Activated T-helper 2 cell treated with anti-CD3 and anti-CD28 coated beads, Interferon-gamma antibody, Interleukin-2, Interleukin-4, amounts not matched to agents 10 μg/mL and 5 μg/mL and 100 μg/mL, durations not matched to agents 14 hours and 24 hours and 36 hours (primary cell): ENCODE data around the gene ENAM. TPM values are rescaled to one million over a fixed set of nuclear protein-coding genes. Genes with fewer than 3 reads are reported as not detected.
"Not testable (repeated sequence)": the region's sequence is repeated elsewhere in the genome, so short reads cannot be mapped to it uniquely, and the experiment has no call there.

Source experiments
- DNase-seq: peaks from one replicate; pipeline ENCODE4 v3.0.0; 2021; ENCODE audit warnings: low spot score
- H3K27ac Mint-ChIP-seq: one replicate; pipeline ENCODE4 v1.8.0; 2021; ENCODE audit warnings: mixed read lengths
- H3K27me3 Mint-ChIP-seq: one replicate; pipeline ENCODE4 v1.8.0; 2021; ENCODE audit warnings: low read depth, mixed read lengths
- H3K36me3 Mint-ChIP-seq: one replicate; pipeline ENCODE4 v1.8.0; 2021; ENCODE audit warnings: low read depth, mixed read lengths
- H3K4me1 Mint-ChIP-seq: one replicate; pipeline ENCODE4 v1.8.0; 2021; ENCODE audit warnings: low read depth, mixed read lengths
- H3K4me3 Mint-ChIP-seq: one replicate; pipeline ENCODE4 v1.8.0; 2021; ENCODE audit warnings: low read depth, mild to moderate bottlenecking, moderate library complexity, mixed read lengths
- H3K9me3 Mint-ChIP-seq: one replicate; pipeline ENCODE4 v1.8.0; 2021; ENCODE audit warnings: mixed read lengths
- intact Hi-C: fragments of 100-400 bp; cut with micrococcal nuclease; formaldehyde crosslinking; loops from one replicate; pipeline ENCODE4 v1.15.1; 2023
- total RNA-seq: library from RNA; stranded (reverse); gene quantifications from 2 replicates; pipeline ENCODE4 v1.2.3, GENCODE V29; 2022

Gene ENAM
- total RNA-seq, 1 donor from 2014 or later = not detected

DNA sequence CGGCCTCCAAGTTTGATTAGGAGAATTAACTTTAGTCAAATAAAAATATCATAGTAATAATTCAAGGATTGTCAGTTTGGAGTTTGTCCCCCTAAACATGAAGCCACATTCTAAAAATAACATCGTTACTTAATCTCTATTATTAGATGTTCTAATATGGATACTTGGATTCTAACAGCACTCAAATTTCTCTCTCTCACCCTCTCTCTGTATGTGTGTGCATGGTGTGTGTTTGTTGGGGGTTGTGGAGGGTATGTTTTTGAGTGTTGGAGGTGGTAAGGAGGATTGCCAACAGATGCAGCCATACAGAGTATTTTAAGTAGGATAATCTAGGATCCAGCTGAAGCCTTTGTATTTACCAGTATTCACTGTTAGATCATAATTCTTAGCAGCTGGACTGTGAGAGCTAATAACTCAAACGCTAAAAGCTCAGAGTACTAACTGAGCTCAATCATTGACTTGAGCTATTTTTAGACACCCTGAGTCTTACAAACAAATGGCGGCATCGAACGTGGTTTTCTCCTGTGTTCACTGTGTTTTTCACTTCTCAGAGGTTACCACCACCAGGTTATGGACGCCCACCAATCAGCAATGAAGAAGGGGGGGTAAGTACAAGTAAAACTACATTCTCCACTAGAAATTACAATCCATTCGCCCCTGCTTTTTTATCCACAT, 8.8 kb downstream of the ENAM start:
- H3K9me3 Mint-ChIP-seq = no peaks in the 10 kb centered on the region
- H3K4me1 Mint-ChIP-seq = peaks cover 2% of the 10 kb centered on the region
- intact Hi-C loops = no loop called here
- no peak overlapping the region for H3K4me3 Mint-ChIP-seq
- no peak overlapping the region for H3K27ac Mint-ChIP-seq
- DNase-seq = no peak
- H3K27me3 Mint-ChIP-seq = peaks cover 9% of the 10 kb centered on the region
- no peaks in the 10 kb centered on the region for H3K36me3 Mint-ChIP-seq

DNA sequence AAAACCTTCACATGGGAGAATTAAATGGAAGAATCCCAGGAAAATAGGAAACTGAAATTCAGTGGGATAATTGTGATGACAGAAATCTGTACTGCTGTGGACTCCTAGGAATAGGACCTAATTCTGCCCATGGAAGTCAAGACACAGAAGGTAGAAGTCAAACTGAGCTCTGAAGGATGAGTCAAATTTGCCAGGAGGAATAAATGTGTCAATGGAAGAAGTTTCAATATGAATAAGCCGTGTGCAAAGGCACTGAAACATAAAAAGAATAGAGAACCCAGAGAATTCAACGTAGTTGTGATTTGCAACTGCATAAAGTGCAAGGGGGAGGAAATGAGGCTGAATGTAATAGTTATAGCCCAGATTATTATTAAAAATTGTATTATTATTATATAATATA, 11.6 kb downstream of the ENAM start:
- no peak for DNase-seq
- no peaks in the 10 kb centered on the region for H3K36me3 Mint-ChIP-seq
- H3K4me1 Mint-ChIP-seq = peaks cover 2% of the 10 kb centered on the region
- H3K27me3 Mint-ChIP-seq = peaks cover 3% of the 10 kb centered on the region
- H3K4me3 Mint-ChIP-seq = no peak overlapping the region
- intact Hi-C loops = no loop called here
- no peaks in the 10 kb centered on the region for H3K9me3 Mint-ChIP-seq
- H3K27ac Mint-ChIP-seq = no peak overlapping the region

DNA sequence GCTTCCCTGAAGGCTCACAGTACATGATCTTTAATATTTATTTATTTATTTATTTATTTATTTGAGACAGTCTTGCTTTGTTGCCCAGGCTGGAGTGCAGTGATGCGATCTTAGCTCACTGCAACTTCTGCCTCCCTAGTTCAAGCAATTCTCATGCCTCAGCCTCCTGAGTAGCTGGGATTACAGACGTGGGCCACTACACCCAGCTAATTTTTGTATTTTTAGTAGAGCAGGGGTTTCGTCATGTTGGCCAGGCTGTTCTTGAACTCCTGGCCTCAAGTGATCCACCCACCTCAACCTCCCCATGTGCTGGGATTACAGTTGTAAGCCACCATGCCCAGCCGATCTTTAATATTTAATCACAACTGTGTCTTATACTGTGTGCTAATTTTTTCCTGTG, 22.2 kb downstream of the ENAM start:
- intact Hi-C loops = loop anchor here (10.0 kb wide), 1 partner anchor 534 kb away; no protein-coding TSS in a partner anchor
- H3K27me3 Mint-ChIP-seq = peaks cover 20% of the 10 kb centered on the region
- not testable (repeated sequence) for H3K9me3 Mint-ChIP-seq, H3K36me3 Mint-ChIP-seq, DNase-seq, H3K4me3 Mint-ChIP-seq, H3K4me1 Mint-ChIP-seq, H3K27ac Mint-ChIP-seq

GRCh38 chr4:70651864-70652506, 23.4 kb downstream of the ENAM start:
- no peak for DNase-seq
- intact Hi-C loops = loop anchor here (2.0 to 10.0 kb wide), 2 partner anchors 37 to 533 kb away; partner anchors contain the start of gene UTP3
- no peaks in the 10 kb centered on the region for H3K9me3 Mint-ChIP-seq
- no peak overlapping the region for H3K27ac Mint-ChIP-seq
- H3K27me3 Mint-ChIP-seq = peaks cover 24% of the 10 kb centered on the region
- H3K36me3 Mint-ChIP-seq = no peaks in the 10 kb centered on the region
- H3K4me1 Mint-ChIP-seq = peaks cover 3% of the 10 kb centered on the region
- H3K4me3 Mint-ChIP-seq = no peak overlapping the region

DNA sequence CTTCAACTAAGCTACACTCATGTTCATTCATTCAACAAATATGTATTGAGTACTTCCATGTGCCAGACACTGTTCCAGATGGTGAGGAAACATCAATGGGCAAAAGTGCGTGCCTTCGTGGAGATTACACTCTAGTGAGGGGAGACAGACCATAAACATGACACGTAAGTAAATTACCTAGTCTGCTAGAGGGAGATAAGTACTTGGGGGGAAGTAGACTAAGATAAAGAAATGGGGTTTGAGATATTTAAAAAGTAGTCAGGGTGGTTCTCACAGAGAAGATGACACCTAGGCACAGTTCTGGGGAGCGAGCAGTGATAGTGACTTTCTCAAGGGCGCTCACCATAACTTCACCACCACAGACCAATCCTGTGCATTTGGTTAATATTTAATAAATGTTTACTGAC, 26.1 kb downstream of the ENAM start:
- Mint-ChIP-seq H3K4me3 (no peak overlapping the region), H3K4me1 (peaks cover 3% of the 10 kb centered on the region), H3K27me3 (peaks cover 37% of the 10 kb centered on the region), H3K9me3 (no peaks in the 10 kb centered on the region), H3K27ac (no peak overlapping the region), H3K36me3 (no peaks in the 10 kb centered on the region)
- DNase-seq = no peak
- intact Hi-C loops = loop anchor here (10.0 kb wide), 1 partner anchor 530 kb away; no protein-coding TSS in a partner anchor

GRCh38 chr4:70657326-70657725, 28.8 kb downstream of the ENAM start:
- intact Hi-C loops = loop anchor here (10.0 kb wide), 1 partner anchor 527 kb away; no protein-coding TSS in a partner anchor
- H3K4me1 Mint-ChIP-seq = peaks cover 10% of the 10 kb centered on the region
- H3K36me3 Mint-ChIP-seq = no peaks in the 10 kb centered on the region

DNA sequence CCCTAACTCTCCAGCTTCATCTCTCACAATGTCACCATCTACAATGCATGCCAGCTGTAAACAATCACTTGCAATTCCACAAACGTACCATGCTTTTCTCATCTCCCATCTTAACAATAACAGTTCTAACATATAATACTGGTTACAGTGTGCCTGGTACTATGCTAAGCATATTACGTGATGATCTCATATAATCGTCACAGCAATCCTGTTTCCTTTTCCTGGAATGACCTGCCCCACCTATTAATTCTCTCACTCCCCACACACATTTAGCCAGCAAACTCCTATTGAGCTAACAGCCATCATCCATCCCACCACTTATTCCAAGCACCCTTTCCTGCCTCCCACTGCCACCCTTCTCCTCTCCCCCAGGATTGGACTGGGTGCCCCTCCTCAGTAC, 29.9 kb downstream of the ENAM start:
- intact Hi-C loops = loop anchor here (10.0 kb wide), 1 partner anchor 526 kb away; no protein-coding TSS in a partner anchor

More at GRCh38 chr4:70657326-70657725, 28.8 kb downstream of the ENAM start:
- no peak for DNase-seq
- H3K9me3 Mint-ChIP-seq = no peaks in the 10 kb centered on the region
- no peak overlapping the region for H3K27ac Mint-ChIP-seq
- no peak overlapping the region for H3K4me3 Mint-ChIP-seq
- peaks cover 39% of the 10 kb centered on the region for H3K27me3 Mint-ChIP-seq

GRCh38 chr4:70660106-70660505, 31.6 kb downstream of the ENAM start:
- no peak for DNase-seq
- intact Hi-C loops = no loop called here
- Mint-ChIP-seq H3K27me3 (peaks cover 26% of the 10 kb centered on the region), H3K9me3 (no peaks in the 10 kb centered on the region), H3K4me3 (no peak overlapping the region), H3K27ac (no peak overlapping the region), H3K4me1 (peaks cover 10% of the 10 kb centered on the region), H3K36me3 (no peaks in the 10 kb centered on the region)

More for the DNA sequence above, 29.9 kb downstream of the ENAM start:
- H3K9me3 Mint-ChIP-seq = no peaks in the 10 kb centered on the region
- H3K4me3 Mint-ChIP-seq = no peak overlapping the region
- H3K27ac Mint-ChIP-seq = no peak overlapping the region
- no peaks in the 10 kb centered on the region for H3K36me3 Mint-ChIP-seq
- H3K4me1 Mint-ChIP-seq = peaks cover 10% of the 10 kb centered on the region
- no peak for DNase-seq
- peaks cover 36% of the 10 kb centered on the region for H3K27me3 Mint-ChIP-seq

- H3K27ac Mint-ChIP-seq, H3K36me3 Mint-ChIP-seq, intact Hi-C loops, H3K4me3 Mint-ChIP-seq, H3K9me3 Mint-ChIP-seq: not testable (repeated sequence)
- peak; percentile 14 for DNase-seq
- Mint-ChIP-seq H3K27me3 (peaks cover 22% of the 10 kb centered on the region), H3K4me1 (peaks cover 12% of the 10 kb centered on the region)
These were observed 32.9 kb downstream of the ENAM start for GRCh38 chr4:70661309-70661922.

GRCh38 chr4:70666369-70666768, 37.8 kb downstream of the ENAM start, which contains the start of gene JCHAIN:
TSS of gene JCHAIN (minus strand) at chr4:70666508. CDS start at chr4:70666490, 18 bp downstream.
- Mint-ChIP-seq H3K27ac (no peak within 1 kb of the TSS), H3K4me1 (peaks cover 6% of the 10 kb centered on the region), H3K36me3 (no peaks in the 10 kb centered on the region), H3K27me3 (peaks cover 26% of the 10 kb centered on the region), H3K4me3 (no peak within 1 kb of the TSS), H3K9me3 (no peaks in the 10 kb centered on the region)
- DNase-seq = no peak
- intact Hi-C loops = no loop called here

- DNase-seq = no peak
- intact Hi-C loops = no loop called here
- Mint-ChIP-seq H3K27me3 (peaks cover 26% of the 10 kb centered on the region), H3K27ac (no peak overlapping the region), H3K36me3 (no peaks in the 10 kb centered on the region), H3K4me1 (peaks cover 2% of the 10 kb centered on the region), H3K4me3 (no peak overlapping the region), H3K9me3 (no peaks in the 10 kb centered on the region)
These were observed 39.4 kb downstream of the ENAM start for GRCh38 chr4:70667740-70668535.

- intact Hi-C loops = no loop called here
- H3K4me3 Mint-ChIP-seq = no peak overlapping the region
- H3K9me3 Mint-ChIP-seq = no peaks in the 10 kb centered on the region
- DNase-seq = no peak
- peaks cover 38% of the 10 kb centered on the region for H3K27me3 Mint-ChIP-seq
- H3K4me1 Mint-ChIP-seq = peaks cover 2% of the 10 kb centered on the region
- H3K27ac Mint-ChIP-seq = no peak overlapping the region
- H3K36me3 Mint-ChIP-seq = no peaks in the 10 kb centered on the region
These were observed 41.9 kb downstream of the ENAM start for GRCh38 chr4:70670332-70671014.
